IgD-negative memory B cell (primary cell): ENCODE results near the gene MYBBP1A. TPM values are rescaled to one million over a fixed set of nuclear protein-coding genes. Genes with fewer than 3 reads are reported as not detected.
"Not testable (repeated sequence)": the region's sequence is repeated elsewhere in the genome, so short reads cannot be mapped to it uniquely, and the experiment has no call there.

Experiments used
- H3K27ac Mint-ChIP-seq, 3 donors: one replicate each; pipeline ENCODE4 v1.8.0; 2020 to 2022; ENCODE audit warnings: mild to moderate bottlenecking in 3 of 3, mixed read lengths in 3 of 3, moderate library complexity in 1 of 3
- H3K27me3 Mint-ChIP-seq: one replicate; pipeline ENCODE4 v1.8.0; 2021; ENCODE audit warnings: mixed read lengths
- H3K36me3 Mint-ChIP-seq: one replicate; pipeline ENCODE4 v1.8.0; 2020; ENCODE audit warnings: mild to moderate bottlenecking, mixed read lengths
- H3K4me1 Mint-ChIP-seq, 3 donors: one replicate each; pipeline ENCODE4 v1.8.0; 2020 to 2022; ENCODE audit warnings: mixed read lengths in 3 of 3, mild to moderate bottlenecking in 1 of 3
- H3K4me3 Mint-ChIP-seq, 4 donors: one replicate each; pipeline ENCODE4 v1.8.0; 2020 to 2022; ENCODE audit warnings: mild to moderate bottlenecking in 4 of 4, mixed read lengths in 4 of 4, moderate library complexity in 3 of 4
- H3K9me3 Mint-ChIP-seq, 3 donors: one replicate each; pipeline ENCODE4 v1.8.0; 2020 to 2021; ENCODE audit warnings: mixed read lengths in 3 of 3, mild to moderate bottlenecking in 1 of 3
- polyA plus RNA-seq: library from polyadenylated mRNA; unstranded; fragments of 300-500 nt; fragmentation: Illumina TruSeq; gene quantifications from one replicate; pipeline ENCODE4 v1.2.3, GENCODE V29; 2021

The MYBBP1A gene
- polyA plus RNA-seq, 1 donor from 2014 or later: 28.5 TPM

GRCh38 chr17:4593021-4593421 lies 37.8 kb upstream of the MYBBP1A start:
- no peaks in the 10 kb centered on the region for H3K9me3 Mint-ChIP-seq

GRCh38 chr17:4592240-4593005 lies 37.2 kb upstream of the MYBBP1A start:
- peaks cover 0 to 2% (median 0%) of the 10 kb centered on the region in 3 donors for H3K4me1 Mint-ChIP-seq
- no peaks in the 10 kb centered on the region for H3K9me3 Mint-ChIP-seq
- H3K27me3 Mint-ChIP-seq: peaks cover 15% of the 10 kb centered on the region
- H3K36me3 Mint-ChIP-seq: no peaks in the 10 kb centered on the region
- no peak overlapping the region for H3K4me3 Mint-ChIP-seq
- no peak overlapping the region for H3K27ac Mint-ChIP-seq

More at GRCh38 chr17:4593021-4593421, 37.8 kb upstream of the MYBBP1A start:
- no peak overlapping the region for H3K4me3 Mint-ChIP-seq
- peaks cover 0 to 2% (median 0%) of the 10 kb centered on the region in 3 donors for H3K4me1 Mint-ChIP-seq
- no peaks in the 10 kb centered on the region for H3K36me3 Mint-ChIP-seq
- H3K27ac Mint-ChIP-seq: no peak overlapping the region
- peaks cover 15% of the 10 kb centered on the region for H3K27me3 Mint-ChIP-seq

- Mint-ChIP-seq H3K27me3 (peaks cover 15% of the 10 kb centered on the region), H3K4me3 (no peak overlapping the region), H3K4me1 (peaks cover 0 to 2% (median 0%) of the 10 kb centered on the region in 3 donors), H3K36me3 (no peaks in the 10 kb centered on the region), H3K27ac (no peak overlapping the region), H3K9me3 (no peaks in the 10 kb centered on the region)
These were observed 36.3 kb upstream of the MYBBP1A start for GRCh38 chr17:4591529-4591928.

GRCh38 chr17:4590981-4591453 lies 35.8 kb upstream of the MYBBP1A start:
- H3K27me3 Mint-ChIP-seq: peaks cover 12% of the 10 kb centered on the region
- no peaks in the 10 kb centered on the region for H3K36me3 Mint-ChIP-seq
- no peaks in the 10 kb centered on the region for H3K9me3 Mint-ChIP-seq
- no peak overlapping the region for H3K4me3 Mint-ChIP-seq
- peaks cover 0 to 2% (median 0%) of the 10 kb centered on the region in 3 donors for H3K4me1 Mint-ChIP-seq
- H3K27ac Mint-ChIP-seq: no peak overlapping the region

- not testable (repeated sequence) for H3K27ac Mint-ChIP-seq, H3K4me3 Mint-ChIP-seq, H3K36me3 Mint-ChIP-seq, H3K4me1 Mint-ChIP-seq, H3K9me3 Mint-ChIP-seq
- peaks cover 20% of the 10 kb centered on the region for H3K27me3 Mint-ChIP-seq
These were observed 34.9 kb upstream of the MYBBP1A start for GRCh38 chr17:4590042-4590441.

GRCh38 chr17:4588898-4589625 lies 33.9 kb upstream of the MYBBP1A start:
- Mint-ChIP-seq H3K4me1 (peaks cover 0 to 3% (median 0%) of the 10 kb centered on the region in 3 donors), H3K27ac (no peak overlapping the region), H3K36me3 (no peaks in the 10 kb centered on the region), H3K4me3 (no peak overlapping the region), H3K9me3 (no peaks in the 10 kb centered on the region), H3K27me3 (peaks cover 21% of the 10 kb centered on the region)

- Mint-ChIP-seq H3K27me3 (peaks cover 26% of the 10 kb centered on the region), H3K4me3 (no peak overlapping the region), H3K9me3 (no peaks in the 10 kb centered on the region), H3K27ac (no peak overlapping the region), H3K4me1 (peaks cover 0 to 3% (median 3%) of the 10 kb centered on the region in 3 donors), H3K36me3 (peaks cover 2% of the 10 kb centered on the region)
These were observed 33.2 kb upstream of the MYBBP1A start for GRCh38 chr17:4588391-4588790.

- Mint-ChIP-seq H3K9me3 (no peaks in the 10 kb centered on the region), H3K4me3 (no peak overlapping the region), H3K27ac (no peak overlapping the region), H3K27me3 (peaks cover 31% of the 10 kb centered on the region), H3K36me3 (peaks cover 2% of the 10 kb centered on the region), H3K4me1 (peaks cover 0 to 3% (median 3%) of the 10 kb centered on the region in 3 donors)
These were observed 32.6 kb upstream of the MYBBP1A start for GRCh38 chr17:4587803-4588202.

GRCh38 chr17:4587195-4587594 lies 32.0 kb upstream of the MYBBP1A start:
- no peak overlapping the region for H3K27ac Mint-ChIP-seq
- H3K36me3 Mint-ChIP-seq: peaks cover 2% of the 10 kb centered on the region
- peaks cover 0 to 3% (median 3%) of the 10 kb centered on the region in 3 donors for H3K4me1 Mint-ChIP-seq
- no peaks in the 10 kb centered on the region for H3K9me3 Mint-ChIP-seq
- H3K4me3 Mint-ChIP-seq: no peak overlapping the region
- H3K27me3 Mint-ChIP-seq: peaks cover 30% of the 10 kb centered on the region

GRCh38 chr17:4586043-4586442 lies 30.9 kb upstream of the MYBBP1A start:
- Mint-ChIP-seq H3K4me1 (peaks cover 0 to 3% (median 3%) of the 10 kb centered on the region in 3 donors), H3K9me3 (no peaks in the 10 kb centered on the region), H3K27me3 (peaks cover 30% of the 10 kb centered on the region), H3K36me3 (peaks cover 2% of the 10 kb centered on the region), H3K4me3 (no peak overlapping the region), H3K27ac (no peak overlapping the region)

- peaks cover 30% of the 10 kb centered on the region for H3K27me3 Mint-ChIP-seq
- no peaks in the 10 kb centered on the region for H3K9me3 Mint-ChIP-seq
- H3K36me3 Mint-ChIP-seq: peaks cover 2% of the 10 kb centered on the region
- no peak overlapping the region for H3K4me3 Mint-ChIP-seq
- H3K27ac Mint-ChIP-seq: no peak overlapping the region
- H3K4me1 Mint-ChIP-seq: peaks cover 0 to 3% (median 3%) of the 10 kb centered on the region in 3 donors
These were observed 30.4 kb upstream of the MYBBP1A start for GRCh38 chr17:4585638-4585994.

GRCh38 chr17:4584917-4585637 lies 29.9 kb upstream of the MYBBP1A start:
- Mint-ChIP-seq H3K9me3 (no peaks in the 10 kb centered on the region), H3K36me3 (peaks cover 2% of the 10 kb centered on the region), H3K27me3 (peaks cover 26% of the 10 kb centered on the region), H3K4me3 (peak overlapping the region in 2 of 4 donors; percentile 70 to 82), H3K27ac (no peak overlapping the region), H3K4me1 (peaks cover 0 to 3% (median 3%) of the 10 kb centered on the region in 3 donors)

- peaks cover 25% of the 10 kb centered on the region for H3K27me3 Mint-ChIP-seq
- peaks cover 0 to 3% (median 3%) of the 10 kb centered on the region in 3 donors for H3K4me1 Mint-ChIP-seq
- peaks cover 2% of the 10 kb centered on the region for H3K36me3 Mint-ChIP-seq
- peak within 1 kb of the TSS; percentile 7 to 91 (median 81) for H3K4me3 Mint-ChIP-seq
- H3K27ac Mint-ChIP-seq: peak within 1 kb of the TSS in 1 of 3 donors; percentile 80
- no peaks in the 10 kb centered on the region for H3K9me3 Mint-ChIP-seq
These were observed 29.1 kb upstream of the MYBBP1A start, which contains the start of gene SMTNL2 for GRCh38 chr17:4584101-4584916. SMTNL2 (plus strand) TSS chr17:4584529; CDS start chr17:4584606, 77 bp downstream.

GRCh38 chr17:4583782-4584100 lies 28.6 kb upstream of the MYBBP1A start:
- peak overlapping the region in 1 of 3 donors; percentile 80 for H3K27ac Mint-ChIP-seq
- no peaks in the 10 kb centered on the region for H3K9me3 Mint-ChIP-seq
- peaks cover 0 to 3% (median 3%) of the 10 kb centered on the region in 3 donors for H3K4me1 Mint-ChIP-seq
- peak overlapping the region; percentile 7 to 91 (median 81) for H3K4me3 Mint-ChIP-seq
- peaks cover 2% of the 10 kb centered on the region for H3K36me3 Mint-ChIP-seq
- H3K27me3 Mint-ChIP-seq: peaks cover 25% of the 10 kb centered on the region
